Stimulated activated CD4-positive, alpha-beta T cell treated with anti-CD3 and anti-CD28 coated beads, TNF-alpha, amount 100 ng/mL, for 1 hour (primary cell): ENCODE measurements around the gene SAXO1.
"Not testable (repeated sequence)": the region's sequence is repeated elsewhere in the genome, so short reads cannot be mapped to it uniquely, and the experiment has no call there.

Experiments used
- DNase-seq, 3 donors: peaks; one replicate each; pipeline ENCODE4 v3.0.0-alpha.2; 2020; ENCODE audit warnings: low read depth in 3 of 3, low spot score in 1 of 3

The SAXO1 gene

DNA sequence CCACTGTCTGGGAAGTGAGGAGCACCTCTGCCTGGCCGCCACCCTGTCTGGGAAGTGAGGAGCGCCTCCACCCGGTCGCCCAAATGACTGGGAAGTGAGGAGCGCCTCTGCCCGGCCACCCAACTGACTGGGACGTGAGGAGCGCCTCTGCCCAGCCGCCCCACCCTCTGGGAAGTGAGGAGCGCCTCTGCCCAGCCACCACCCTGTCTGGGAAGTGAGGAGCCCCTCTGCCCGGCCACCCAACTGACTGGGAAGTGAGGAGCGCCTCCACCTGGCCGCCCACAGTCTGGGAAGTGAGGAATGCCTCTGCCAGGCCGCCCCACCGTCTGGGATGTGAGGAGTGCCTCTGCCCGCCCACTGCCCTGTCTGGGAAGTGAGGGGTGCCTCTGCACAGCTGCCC, 32.9 kb downstream of the SAXO1 start:
- no peak for DNase-seq

DNA sequence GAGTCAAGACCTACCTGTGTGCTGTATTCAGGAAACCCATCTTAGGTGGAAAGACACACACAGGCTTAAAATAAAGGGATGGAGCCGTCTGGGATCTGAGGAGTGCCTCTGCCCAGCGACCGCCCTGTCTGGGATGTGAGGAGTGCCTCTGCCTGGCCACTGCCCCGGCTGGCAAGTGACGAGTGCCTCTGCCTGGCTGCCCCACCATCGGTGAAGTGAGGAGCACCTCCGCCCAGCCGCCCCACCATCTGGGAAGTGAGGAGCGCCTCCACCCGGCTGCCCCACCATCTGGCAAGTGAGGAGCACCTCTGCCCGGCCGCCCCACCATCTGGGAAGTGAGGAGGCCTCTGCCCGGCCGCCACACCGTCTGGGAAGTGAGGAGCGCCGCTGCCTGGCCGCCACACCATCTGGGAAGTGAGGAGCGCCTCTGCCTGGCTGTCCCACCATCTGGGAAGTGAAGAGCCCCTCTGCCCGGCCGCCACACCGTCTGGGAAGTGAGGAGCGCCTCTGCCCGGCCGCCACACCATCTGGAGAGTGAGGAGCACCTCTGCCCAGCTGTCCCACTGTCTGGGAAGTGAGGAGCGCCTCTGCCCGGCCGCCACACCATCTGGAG, 33.7 kb downstream of the SAXO1 start:
- no peak for DNase-seq

DNA sequence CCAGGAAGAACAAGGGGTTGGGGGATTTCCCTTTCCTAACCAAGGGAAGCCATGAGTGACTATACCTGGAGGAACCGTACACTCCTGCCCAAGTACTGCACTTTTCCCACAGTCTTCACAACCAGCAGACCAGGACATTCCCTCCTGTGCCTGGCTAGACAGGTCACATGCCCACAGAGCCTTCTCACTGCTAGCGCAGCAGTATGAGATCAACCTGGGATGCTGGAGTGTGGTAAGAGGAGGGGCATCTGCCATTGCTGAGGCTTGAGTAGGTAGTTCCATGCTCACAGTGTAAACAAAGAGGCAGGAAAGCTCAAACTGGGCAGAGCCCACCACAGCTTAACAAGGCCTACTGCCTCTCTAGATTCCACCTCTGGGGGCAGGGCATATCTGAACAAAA, 35.9 kb downstream of the SAXO1 start:
- DNase-seq = no peak

DNA sequence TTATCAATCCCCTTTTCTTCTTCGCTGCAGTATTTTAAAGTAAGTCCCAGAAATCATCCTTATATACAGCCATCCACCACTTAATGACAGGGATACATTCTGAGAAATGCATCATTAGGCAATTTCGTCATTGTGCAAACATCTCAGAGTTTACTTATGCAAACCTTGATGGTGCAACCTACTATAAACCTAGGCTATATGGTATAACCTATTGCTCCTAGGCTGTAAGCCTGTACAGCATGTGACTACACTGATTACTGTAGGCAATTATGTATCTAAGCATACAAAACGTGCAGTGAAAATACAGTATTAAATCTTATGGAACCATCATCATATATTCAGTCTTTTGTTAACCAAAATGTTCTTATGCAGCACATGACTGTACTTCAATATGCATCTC, 36.8 kb downstream of the SAXO1 start:
- no peak for DNase-seq

DNA sequence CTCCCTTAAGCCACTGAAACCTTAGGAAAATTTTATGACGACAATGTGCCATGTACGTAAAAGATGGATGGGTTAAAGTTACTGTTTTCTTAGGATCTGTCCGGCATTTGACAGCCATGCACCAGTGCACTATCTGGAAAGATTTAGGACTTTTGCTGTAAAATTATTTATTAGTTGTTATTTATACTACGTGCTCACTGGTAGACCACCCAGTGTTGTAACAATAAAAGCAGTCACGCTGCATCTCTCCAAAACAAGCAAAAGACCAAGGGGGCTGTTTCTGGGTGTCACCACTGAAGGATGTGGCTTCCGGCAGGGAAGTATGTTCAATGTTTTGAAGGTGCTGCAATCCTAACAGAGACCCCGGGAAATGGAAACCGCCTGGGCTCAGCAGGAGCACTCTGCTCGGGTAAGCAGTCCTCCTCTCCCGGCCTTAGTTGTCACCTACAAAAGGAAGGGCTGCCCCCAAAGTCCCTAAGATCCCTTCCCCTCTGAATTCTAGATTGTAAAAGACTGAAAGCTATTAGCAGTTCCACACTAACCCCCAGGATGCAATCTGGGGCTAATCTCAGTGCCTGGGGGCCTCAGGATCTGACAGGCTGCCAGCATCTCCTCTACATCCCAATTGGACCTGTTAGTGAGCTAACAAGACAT, 38.6 kb downstream of the SAXO1 start:
- DNase-seq = no peak

DNA sequence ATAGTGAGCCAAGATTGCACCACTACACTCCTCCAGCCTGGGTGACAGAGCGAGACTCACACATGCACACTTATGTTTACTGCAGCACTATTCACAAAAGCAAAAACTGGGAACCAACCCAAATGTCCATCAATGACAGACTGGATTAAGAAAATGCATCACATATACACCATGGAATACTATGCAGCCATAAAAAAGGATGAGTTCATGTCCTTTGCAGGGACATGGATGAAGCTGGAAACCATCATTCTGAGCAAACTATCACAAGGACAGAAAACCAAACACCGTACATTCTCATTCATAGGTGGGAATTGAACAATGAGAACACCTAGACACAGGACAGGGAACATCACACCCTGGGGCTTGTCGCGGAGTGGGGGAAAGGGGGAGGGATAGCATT, 41.8 kb downstream of the SAXO1 start:
- DNase-seq = not testable (repeated sequence)

DNA sequence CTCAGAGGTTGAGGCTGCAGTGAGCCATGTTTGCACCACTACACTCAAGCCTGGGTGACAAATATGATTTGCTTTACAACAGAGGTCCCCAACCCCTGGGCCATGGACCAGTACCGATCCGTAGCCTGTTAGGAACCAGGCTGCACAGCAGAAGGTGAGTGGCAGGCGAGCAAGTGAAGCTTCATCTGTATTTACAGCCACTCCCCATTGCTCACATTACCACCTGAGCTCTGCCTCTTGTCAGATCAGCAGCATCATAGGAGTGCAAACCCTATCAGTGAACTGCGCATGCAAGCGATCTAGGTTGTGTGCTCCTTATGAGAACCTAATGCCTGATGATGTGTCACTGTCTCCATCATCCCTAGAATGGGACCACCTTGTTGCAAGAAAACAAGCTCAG, 42.5 kb downstream of the SAXO1 start:
- no peak for DNase-seq

DNA sequence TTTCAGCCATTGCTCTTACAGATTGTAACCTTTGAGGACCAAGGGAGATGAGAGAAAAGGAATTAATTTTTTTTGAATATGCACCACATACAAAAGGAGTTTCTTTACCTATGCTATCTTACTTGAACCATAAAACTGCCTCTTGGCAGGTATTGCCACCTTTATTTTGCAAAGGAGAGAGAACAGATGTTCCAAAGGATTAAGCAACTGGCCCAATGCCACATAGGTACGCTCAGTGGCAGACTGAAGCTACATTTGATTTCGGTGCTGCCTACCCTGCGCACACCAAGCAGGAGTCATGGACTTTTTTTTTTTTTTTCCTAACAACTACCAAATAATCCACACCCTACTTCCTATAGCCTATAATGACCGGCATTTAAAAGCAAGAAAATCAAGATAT, 43.1 kb downstream of the SAXO1 start:
- no peak for DNase-seq

DNA sequence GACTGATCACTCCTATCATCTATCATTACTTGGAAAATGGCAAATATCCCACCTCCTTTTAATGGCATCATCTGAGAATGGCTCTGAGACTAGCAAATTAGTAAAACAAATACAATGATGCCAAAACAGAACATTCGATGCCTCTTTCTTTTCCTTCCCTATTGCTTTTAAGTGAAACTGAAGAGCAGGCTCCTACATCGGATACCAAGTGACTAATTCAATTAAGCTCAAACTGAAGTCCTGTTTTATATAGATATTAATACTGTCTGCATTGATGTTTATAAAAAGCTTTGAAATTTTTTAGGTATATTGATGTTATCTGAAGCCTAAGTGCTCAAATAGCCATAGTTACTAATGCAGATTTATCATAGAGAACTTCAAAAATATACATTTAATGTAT, 43.9 kb downstream of the SAXO1 start:
- DNase-seq = no peak

DNA sequence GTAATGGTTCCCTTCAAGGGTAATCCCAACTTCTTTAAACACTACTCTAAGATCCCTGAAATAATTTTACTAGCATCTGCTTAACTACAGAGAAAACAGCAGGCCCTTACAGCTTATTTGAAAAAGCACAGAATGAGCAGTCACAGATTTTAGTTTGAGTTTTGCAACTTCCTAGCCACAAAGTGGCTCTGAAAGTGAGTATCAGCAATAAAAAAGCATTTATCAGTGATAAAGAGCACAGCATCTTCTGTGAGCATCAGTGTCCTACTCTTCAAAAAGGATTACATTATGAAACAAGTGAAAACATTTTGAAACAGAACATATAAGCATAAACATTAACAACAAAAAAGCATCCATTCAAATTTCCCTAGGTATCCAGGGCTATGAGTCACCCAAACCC, 45.0 kb downstream of the SAXO1 start:
- DNase-seq = no peak

DNA sequence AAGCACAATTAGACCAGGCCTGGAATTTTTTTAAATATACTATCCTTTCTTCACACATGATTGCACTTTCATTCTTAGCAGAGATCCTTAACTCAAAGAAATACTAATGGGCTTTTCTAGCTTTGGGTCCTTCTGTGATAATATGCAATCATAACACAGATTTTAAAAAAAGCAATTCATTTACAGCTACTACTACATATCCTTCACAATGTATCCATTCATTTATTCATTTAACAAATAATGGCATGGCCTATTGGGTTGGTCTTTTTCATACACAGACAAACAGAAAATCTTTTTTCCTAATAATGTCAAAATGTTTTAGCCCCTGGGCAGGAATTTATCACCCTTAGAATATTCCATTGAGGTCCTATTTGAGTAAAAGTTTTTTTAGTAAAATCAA, 47.0 kb downstream of the SAXO1 start:
- no peak for DNase-seq

DNA sequence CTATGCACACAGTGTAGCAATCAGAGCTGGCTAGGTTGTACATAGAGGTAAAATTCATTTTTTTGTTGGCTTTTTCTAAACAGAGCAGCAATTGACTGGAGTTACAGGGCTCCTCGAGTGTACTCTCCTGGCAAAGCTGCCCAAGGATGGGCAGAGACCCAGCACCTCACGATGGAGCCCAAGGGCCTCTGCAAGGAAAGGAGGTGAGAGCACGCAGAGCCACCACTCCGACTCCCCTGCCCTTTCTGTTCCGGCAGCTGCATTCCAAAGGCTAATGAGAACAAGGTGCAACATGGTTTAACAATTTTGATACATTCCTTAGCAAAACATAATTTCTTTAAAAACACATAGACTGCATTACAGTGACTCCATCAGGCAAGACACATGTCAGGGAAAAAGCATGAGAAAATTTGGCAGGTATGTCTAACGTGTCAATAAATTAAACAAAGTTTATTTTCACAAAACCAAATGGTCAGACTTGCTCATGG, 47.5 kb downstream of the SAXO1 start:
- DNase-seq = no peak

DNA sequence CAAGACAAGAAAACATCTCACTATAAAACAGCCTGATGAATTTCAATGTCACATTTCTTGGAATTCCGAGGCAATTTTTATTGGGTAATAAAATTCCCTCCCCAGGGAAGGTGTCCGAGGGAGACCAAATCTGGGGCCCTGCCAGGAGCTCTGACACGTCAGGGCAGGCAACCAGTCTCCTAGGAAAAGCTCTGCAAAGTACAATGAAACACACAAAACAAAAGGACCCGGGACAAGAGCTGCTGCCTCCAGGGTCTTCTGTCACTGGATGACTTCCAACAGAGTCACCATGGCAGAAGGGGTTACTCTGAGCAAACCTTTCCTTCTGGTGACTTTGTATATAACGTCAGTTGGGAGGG, 50.8 kb downstream of the SAXO1 start:
- DNase-seq = no peak

DNA sequence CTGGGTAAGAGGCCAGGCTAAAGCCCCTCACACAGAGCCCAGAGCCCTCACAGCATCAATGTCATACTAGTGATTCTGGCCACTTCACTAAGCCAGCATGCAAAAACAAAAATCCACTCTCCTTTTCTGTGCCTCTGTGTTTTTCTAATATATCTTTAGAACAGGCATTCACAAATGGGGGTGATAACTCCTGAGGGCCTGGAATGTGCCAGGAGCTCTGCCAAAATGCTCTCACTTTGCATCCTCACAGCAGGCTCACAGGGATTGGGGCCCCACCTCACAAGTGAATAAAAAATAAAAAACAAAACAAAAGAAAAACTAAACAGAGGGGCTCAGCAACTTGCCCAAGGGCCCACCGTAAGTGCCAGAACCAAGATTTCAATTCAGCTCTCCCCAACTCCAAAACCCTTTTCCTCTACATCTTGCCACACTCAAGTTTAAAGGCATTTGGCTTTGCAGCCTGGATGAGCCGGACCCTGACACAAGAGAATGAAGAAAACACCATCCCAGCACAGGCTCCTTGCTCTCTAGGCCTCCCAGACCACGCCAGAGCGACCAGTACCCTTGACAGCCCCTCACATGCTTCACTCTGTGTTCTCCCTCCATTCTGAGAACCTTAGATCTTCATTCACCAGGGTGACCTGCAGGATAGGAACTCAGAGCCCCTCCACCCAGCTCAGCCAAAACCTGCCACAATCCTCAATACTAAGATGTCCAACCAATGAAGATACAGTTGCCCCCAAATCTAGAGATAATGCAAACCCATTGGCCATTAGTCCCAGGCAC, 51.3 kb downstream of the SAXO1 start:
- DNase-seq = no peak

DNA sequence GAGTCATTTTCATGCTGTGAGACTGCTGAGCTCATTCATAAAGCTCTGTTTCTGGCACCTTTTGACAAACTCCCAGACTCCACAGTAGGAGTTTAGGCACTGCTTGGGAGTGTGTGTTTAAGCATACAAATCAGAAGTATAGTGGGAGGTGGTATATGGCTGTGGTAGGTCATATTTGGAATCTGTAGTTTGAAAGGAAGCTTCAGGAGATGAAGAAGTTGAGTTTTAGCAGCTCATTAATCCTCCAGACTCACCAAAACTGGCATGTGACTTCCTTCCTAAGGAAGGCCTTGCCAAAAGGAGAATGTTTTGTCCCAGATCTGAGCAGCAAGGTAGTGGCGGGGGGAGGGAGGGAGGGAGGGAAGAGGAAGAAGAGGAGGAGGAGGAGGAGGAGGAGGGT, 52.8 kb downstream of the SAXO1 start:
- no peak for DNase-seq

DNA sequence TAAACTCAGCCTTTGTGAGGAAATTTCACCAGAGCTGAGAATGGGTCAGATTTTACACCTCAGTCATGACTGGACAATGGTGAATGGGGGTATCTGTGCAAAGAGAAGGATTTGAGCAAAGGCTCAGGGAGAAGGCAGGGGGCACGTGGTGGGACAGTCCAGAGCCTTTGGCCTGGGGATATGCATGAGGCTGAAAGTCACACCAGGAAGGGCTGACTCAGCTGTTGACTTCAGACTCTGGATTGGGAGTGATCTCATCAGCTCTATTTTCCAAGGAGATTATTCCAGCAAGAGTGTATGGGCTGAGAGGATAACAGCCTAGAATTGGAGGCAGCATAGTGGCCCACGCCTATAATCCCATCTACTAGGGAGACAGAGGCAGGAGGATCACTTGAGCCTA, 53.6 kb downstream of the SAXO1 start:
- no peak for DNase-seq

DNA sequence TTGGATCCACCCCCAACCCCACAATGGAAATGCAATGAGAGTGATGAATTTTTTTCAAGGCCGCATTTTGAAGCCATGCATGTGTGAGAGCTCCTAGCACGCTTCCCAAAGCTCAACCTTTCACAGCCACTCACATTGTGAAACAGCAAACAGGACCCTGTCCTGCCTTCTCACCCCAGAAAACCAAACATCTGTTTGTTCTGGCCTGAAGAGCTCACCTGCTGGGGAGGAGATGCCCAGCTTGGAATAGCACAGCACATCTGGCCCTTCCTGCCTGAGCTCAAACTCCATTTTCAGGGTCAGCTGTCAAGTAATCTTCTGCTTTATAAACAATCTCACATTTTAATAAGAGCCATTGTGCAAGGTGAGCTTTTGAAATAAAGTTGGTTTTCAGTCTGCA, 54.8 kb downstream of the SAXO1 start:
- DNase-seq = no peak

DNA sequence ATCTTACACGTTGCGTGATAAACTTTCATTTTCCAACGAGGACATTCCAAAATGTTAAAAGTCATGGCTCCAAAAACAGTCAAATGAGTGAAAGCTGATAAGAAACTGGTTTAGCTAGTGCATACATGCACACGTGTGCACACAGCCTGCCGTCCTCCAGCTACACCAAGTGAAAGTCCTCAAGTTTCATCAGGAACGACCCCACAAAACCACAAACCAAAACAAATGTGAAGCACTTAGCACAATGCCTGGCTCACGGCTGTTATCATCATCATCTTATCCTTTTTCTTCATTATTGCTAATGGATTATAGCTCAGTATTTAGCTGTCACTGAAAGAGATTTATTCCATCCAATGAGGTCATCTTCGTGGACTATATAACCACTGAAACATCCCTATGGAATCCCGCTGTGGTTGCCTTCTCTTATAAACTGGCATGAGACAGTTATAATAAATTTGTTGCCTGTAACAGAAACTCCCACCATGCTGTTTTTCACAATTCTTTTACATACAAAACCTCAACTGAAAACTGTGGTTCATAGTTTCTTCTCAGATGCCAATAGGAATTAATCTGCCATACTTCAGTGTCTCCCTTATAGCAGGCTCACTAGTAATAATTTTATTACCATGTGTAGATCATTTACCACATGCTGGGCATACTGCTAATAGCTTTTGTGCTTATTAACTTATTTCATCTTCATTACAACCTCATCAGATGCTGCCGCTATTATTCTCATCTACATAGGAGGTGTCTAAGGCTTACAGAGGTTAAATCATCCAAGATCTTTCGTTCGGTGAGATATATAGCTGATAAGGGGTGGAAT, 56.1 kb downstream of the SAXO1 start:
- no peak for DNase-seq

DNA sequence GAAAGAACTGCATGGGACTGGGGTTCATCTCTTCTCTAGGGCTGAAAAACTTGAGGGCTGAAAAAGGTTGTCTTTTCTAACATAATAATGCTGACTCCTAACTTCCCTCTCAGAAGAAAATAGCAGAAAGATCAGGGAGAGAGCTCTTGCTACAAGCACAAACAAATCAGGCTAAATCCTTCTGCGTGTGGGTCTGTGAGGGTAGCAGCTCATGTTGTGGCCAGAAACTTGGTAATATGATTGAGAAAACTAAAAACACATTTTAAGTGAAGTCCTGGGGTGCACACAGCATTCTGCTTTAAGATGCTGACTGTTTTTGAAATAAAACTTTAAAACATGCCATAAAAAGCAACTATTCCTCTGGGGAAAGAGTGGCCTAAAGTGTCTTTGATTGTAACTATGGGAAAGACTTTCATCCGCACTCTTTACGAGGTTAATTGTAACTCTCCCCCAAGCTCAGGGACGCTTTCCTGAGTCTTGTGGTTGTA, 56.7 kb downstream of the SAXO1 start:
- DNase-seq = no peak

DNA sequence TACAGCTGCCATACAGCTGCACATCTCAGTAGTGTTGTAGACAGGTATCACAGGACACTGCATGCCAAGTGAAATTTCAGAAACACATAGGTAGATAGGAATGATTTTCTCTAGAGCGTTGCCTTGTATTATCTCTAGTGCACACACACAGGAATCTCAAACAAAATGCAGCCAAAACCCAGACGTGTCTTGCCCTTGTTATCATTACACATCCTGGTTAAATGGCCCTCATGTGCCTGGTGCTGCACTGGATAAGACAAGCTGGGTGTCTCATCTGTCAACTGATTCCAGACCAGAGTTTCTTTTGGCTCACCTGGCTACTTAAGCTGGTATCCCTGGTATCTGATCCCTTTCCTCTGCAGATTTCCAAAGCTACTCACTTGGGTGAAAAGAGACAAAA, 59.7 kb downstream of the SAXO1 start:
- DNase-seq = no peak

DNA sequence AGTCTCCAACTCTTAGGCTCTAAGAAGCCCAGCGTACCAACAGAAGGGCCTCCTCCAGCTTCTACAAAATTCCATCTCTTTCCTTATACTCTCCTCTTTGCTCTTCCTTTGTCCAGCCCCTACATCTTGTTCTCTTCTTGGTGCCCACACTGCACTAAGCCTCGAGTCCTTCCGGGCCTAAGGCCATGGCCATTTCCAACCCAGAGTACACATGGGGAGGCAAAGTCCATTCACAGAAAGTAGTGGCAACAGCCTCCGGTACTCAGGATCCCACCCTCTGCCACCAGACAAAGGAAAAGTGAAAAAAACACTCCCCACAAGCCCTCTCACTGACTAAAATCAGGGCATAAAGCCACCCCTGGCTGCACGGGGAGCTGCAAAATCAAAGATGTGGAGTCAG, 60.3 kb downstream of the SAXO1 start:
- DNase-seq = no peak

DNA sequence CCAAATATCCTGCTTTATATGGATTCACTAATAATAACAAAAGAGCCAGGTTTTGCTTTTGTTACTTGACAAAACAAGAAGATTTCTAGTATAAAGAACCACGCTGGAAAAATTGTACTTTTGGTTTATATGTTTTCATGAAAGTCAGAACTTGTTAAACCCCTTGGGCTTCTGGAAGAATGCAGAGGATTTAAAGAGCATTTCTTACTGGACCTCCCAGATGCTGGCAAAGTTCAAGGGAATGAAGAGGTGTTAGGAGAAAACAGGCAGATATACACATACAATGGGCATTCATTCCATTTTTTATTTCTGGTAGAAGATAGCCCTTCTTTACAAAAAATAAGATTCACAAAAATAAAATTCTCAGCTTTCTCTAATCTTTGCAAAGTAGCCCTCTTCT, 61.1 kb downstream of the SAXO1 start:
- no peak for DNase-seq
